Activated naive CD4-positive, alpha-beta T cell treated with anti-CD3 and anti-CD28 coated beads, Interleukin-2, amount 50 U/mL, for 72 hours (primary cell): ENCODE measurements around the gene CFAP53. TPM values are rescaled to one million over a fixed set of nuclear protein-coding genes. Genes with fewer than 3 reads are reported as not detected.
A peak's percentile ranks its signal among the peaks of the same experiment; 100 is the strongest.
"Not testable (repeated sequence)": the region's sequence is repeated elsewhere in the genome, so short reads cannot be mapped to it uniquely, and the experiment has no call there.

Experiments used
- ATAC-seq, 2 donors: fragments of 150-1000 bp; cut with Tn5 transposase; 2 replicates each; pipeline ENCODE4 v1.10.0; 2021; ENCODE audit warnings: mild to moderate bottlenecking in 2 of 2, moderate library complexity in 2 of 2
- DNase-seq, 2 donors: peaks; one replicate each; pipeline ENCODE4 v3.0.0; 2021 to 2022; ENCODE audit warnings: low spot score in 2 of 2
- H3K27ac Mint-ChIP-seq, 2 donors: one replicate each; pipeline ENCODE4 v1.8.0; 2022; ENCODE audit warnings: mild to moderate bottlenecking in 2 of 2, mixed read lengths in 2 of 2
- H3K36me3 Mint-ChIP-seq, 2 donors: one replicate each; pipeline ENCODE4 v1.8.0; 2022; ENCODE audit warnings: mixed read lengths in 2 of 2
- H3K9me3 Mint-ChIP-seq, 2 donors: one replicate each; pipeline ENCODE4 v1.8.0; 2022; ENCODE audit warnings: mixed read lengths in 2 of 2
- total RNA-seq, 2 donors: library from RNA; stranded (reverse); gene quantifications; one replicate each; pipeline ENCODE4 v1.2.3, GENCODE V29; 2022

The CFAP53 gene
- total RNA-seq, 2 donors from 2014 or later = 0.82 to 2.2 TPM

- peaks cover 12 to 20% of the 10 kb centered on the region in 2 donors for H3K36me3 Mint-ChIP-seq
- DNase-seq (peak; percentile 5 to 61), ATAC-seq (peak; percentile 87 to 91)
- H3K27ac Mint-ChIP-seq = peak overlapping the region in 1 of 2 donors; percentile 7
- peaks cover 15% of the 10 kb centered on the region in 2 donors for H3K9me3 Mint-ChIP-seq
Measured at GRCh38 chr18:50240080-50240563, 26.2 kb downstream of the CFAP53 start.

GRCh38 chr18:50232419-50232818 is 33.9 kb downstream of the CFAP53 start:
- Mint-ChIP-seq H3K36me3 (no peaks in the 10 kb centered on the region), H3K27ac (no peak overlapping the region), H3K9me3 (no peaks in the 10 kb centered on the region)
- DNase-seq = no peak
- ATAC-seq = no peak

- peak overlapping the region in 1 of 2 donors; percentile 30 for H3K27ac Mint-ChIP-seq
- peak; percentile 93 to 99 for ATAC-seq
- H3K36me3 Mint-ChIP-seq = no peaks in the 10 kb centered on the region
- no peaks in the 10 kb centered on the region for H3K9me3 Mint-ChIP-seq
- peak in 1 of 2 donors; percentile 37 for DNase-seq
Measured at GRCh38 chr18:50231621-50232020, 34.7 kb downstream of the CFAP53 start.

GRCh38 chr18:50220249-50220648 is 46.0 kb downstream of the CFAP53 start:
- H3K36me3 Mint-ChIP-seq = peaks cover 8 to 12% of the 10 kb centered on the region in 2 donors
- not testable (repeated sequence) for H3K27ac Mint-ChIP-seq, DNase-seq, ATAC-seq, H3K9me3 Mint-ChIP-seq

GRCh38 chr18:50218432-50219197 is 47.7 kb downstream of the CFAP53 start:
- peak; percentile 63 to 76 for ATAC-seq
- H3K27ac Mint-ChIP-seq = no peak overlapping the region
- H3K9me3 Mint-ChIP-seq = peaks cover 7 to 8% of the 10 kb centered on the region in 2 donors
- peak in 1 of 2 donors; percentile 33 for DNase-seq
- peaks cover 8 to 12% of the 10 kb centered on the region in 2 donors for H3K36me3 Mint-ChIP-seq

- H3K27ac Mint-ChIP-seq = no peak overlapping the region
- H3K9me3 Mint-ChIP-seq = no peaks in the 10 kb centered on the region
- ATAC-seq (no peak), DNase-seq (no peak)
- no peaks in the 10 kb centered on the region for H3K36me3 Mint-ChIP-seq
Measured at GRCh38 chr18:50209311-50209710, 57.0 kb downstream of the CFAP53 start.

GRCh38 chr18:50207722-50208121 is 58.6 kb downstream of the CFAP53 start:
- H3K9me3 Mint-ChIP-seq = no peaks in the 10 kb centered on the region
- no peak overlapping the region for H3K27ac Mint-ChIP-seq
- DNase-seq = no peak
- no peak for ATAC-seq
- H3K36me3 Mint-ChIP-seq = no peaks in the 10 kb centered on the region

GRCh38 chr18:50203801-50204604 is 62.3 kb downstream of the CFAP53 start:
- Mint-ChIP-seq H3K9me3 (peaks cover 0 to 4% of the 10 kb centered on the region in 2 donors), H3K27ac (no peak overlapping the region), H3K36me3 (no peaks in the 10 kb centered on the region)
- peak in 1 of 2 donors; percentile 19 for DNase-seq
- ATAC-seq = peak; percentile 28 to 46

GRCh38 chr18:50201476-50202018 is 64.7 kb downstream of the CFAP53 start:
- ATAC-seq (no peak), DNase-seq (no peak)
- Mint-ChIP-seq H3K27ac (no peak overlapping the region), H3K9me3 (peaks cover 0 to 4% of the 10 kb centered on the region in 2 donors), H3K36me3 (peaks cover 0 to 5% of the 10 kb centered on the region in 2 donors)

GRCh38 chr18:50199921-50200320 is 66.4 kb downstream of the CFAP53 start:
- Mint-ChIP-seq H3K36me3 (peaks cover 0 to 9% of the 10 kb centered on the region in 2 donors), H3K27ac (no peak overlapping the region), H3K9me3 (peaks cover 0 to 4% of the 10 kb centered on the region in 2 donors)
- DNase-seq (no peak), ATAC-seq (no peak)

GRCh38 chr18:50199346-50199855 is 66.9 kb downstream of the CFAP53 start:
- no peak for ATAC-seq
- Mint-ChIP-seq H3K36me3 (peaks cover 0 to 9% of the 10 kb centered on the region in 2 donors), H3K27ac (no peak overlapping the region), H3K9me3 (peaks cover 0 to 4% of the 10 kb centered on the region in 2 donors)
- DNase-seq = no peak

GRCh38 chr18:50196261-50196660 is 70.0 kb downstream of the CFAP53 start:
- H3K27ac Mint-ChIP-seq = no peak overlapping the region
- peaks cover 0 to 9% of the 10 kb centered on the region in 2 donors for H3K36me3 Mint-ChIP-seq
- ATAC-seq = no peak
- peaks cover 0 to 4% of the 10 kb centered on the region in 2 donors for H3K9me3 Mint-ChIP-seq
- DNase-seq = no peak

GRCh38 chr18:50195689-50196088 is 70.6 kb downstream of the CFAP53 start:
- H3K36me3 Mint-ChIP-seq = peaks cover 0 to 9% of the 10 kb centered on the region in 2 donors
- peaks cover 0 to 4% of the 10 kb centered on the region in 2 donors for H3K9me3 Mint-ChIP-seq
- DNase-seq = no peak
- no peak overlapping the region for H3K27ac Mint-ChIP-seq
- no peak for ATAC-seq

- H3K27ac Mint-ChIP-seq = peak within 1 kb of the TSS in 1 of 2 donors; percentile 44
- H3K36me3 Mint-ChIP-seq = peaks cover 0 to 9% of the 10 kb centered on the region in 2 donors
- ATAC-seq = peak; percentile 77 to 83
- DNase-seq = peak in 1 of 2 donors; percentile 75
- no peaks in the 10 kb centered on the region for H3K9me3 Mint-ChIP-seq
Measured at GRCh38 chr18:50194631-50195532, 71.4 kb downstream of the CFAP53 start, which contains the start of gene MYO5B. Gene MYO5B, minus strand, starts transcription at chr18:50195147. Its CDS starts 354 bp downstream, at chr18:50194793.

GRCh38 chr18:50193796-50194630 is 72.3 kb downstream of the CFAP53 start:
- Mint-ChIP-seq H3K27ac (peak overlapping the region in 1 of 2 donors; percentile 44), H3K9me3 (no peaks in the 10 kb centered on the region), H3K36me3 (peaks cover 0 to 9% of the 10 kb centered on the region in 2 donors)
- no peak for DNase-seq
- ATAC-seq = no peak
